ENCODE results near the gene HSD17B3. TPM values are rescaled to one million over a fixed set of nuclear protein-coding genes. Genes with fewer than 3 reads are reported as not detected.

Gene HSD17B3
- total and polyA plus RNA-seq, 8 donors, result 0.26 to 1.8 (median 0.52) TPM; not detected in 1

DNA sequence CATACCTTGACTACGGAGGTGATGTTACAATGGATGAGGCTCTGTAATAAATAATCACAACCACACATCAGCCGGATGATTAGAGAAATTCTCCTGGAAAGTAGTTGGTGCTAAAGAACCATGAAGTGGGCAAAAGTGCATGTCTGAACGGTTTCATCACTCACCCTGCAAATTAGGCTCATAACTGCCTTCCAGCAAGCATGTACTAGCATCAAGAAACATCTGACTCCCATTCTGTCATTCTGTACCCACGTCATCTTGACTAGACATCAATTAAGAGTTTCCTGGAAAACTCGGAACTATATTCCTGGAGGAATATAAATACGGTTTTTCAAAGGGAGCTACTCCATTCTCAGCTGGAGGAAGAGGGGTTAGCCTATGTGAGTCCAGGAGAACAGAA lies 52.2 kb downstream of the HSD17B3 start:
- ATAC-seq, result no peak
- no peak overlapping the region for H3K4me3 ChIP-seq
- H3K9me3 ChIP-seq, result no peaks in the 10 kb centered on the region
- H3K4me1 ChIP-seq, result no peaks in the 10 kb centered on the region
- DNase-seq, result no peak
- no peaks in the 10 kb centered on the region for H3K36me3 ChIP-seq
- H3K27ac ChIP-seq, result no peak overlapping the region
- TF ChIP-seq, protein P1, sequence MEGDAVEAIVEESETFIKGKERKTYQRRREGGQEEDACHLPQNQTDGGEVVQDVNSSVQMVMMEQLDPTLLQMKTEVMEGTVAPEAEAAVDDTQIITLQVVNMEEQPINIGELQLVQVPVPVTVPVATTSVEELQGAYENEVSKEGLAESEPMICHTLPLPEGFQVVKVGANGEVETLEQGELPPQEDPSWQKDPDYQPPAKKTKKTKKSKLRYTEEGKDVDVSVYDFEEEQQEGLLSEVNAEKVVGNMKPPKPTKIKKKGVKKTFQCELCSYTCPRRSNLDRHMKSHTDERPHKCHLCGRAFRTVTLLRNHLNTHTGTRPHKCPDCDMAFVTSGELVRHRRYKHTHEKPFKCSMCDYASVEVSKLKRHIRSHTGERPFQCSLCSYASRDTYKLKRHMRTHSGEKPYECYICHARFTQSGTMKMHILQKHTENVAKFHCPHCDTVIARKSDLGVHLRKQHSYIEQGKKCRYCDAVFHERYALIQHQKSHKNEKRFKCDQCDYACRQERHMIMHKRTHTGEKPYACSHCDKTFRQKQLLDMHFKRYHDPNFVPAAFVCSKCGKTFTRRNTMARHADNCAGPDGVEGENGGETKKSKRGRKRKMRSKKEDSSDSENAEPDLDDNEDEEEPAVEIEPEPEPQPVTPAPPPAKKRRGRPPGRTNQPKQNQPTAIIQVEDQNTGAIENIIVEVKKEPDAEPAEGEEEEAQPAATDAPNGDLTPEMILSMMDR (IDR thresholded peaks at IDR 0.05), result no peak
- intact Hi-C loops (cut with DNase I), result no loop called here
- peaks cover 0 to 3% of the 10 kb centered on the region in 2 donors for H3K27me3 ChIP-seq

DNA sequence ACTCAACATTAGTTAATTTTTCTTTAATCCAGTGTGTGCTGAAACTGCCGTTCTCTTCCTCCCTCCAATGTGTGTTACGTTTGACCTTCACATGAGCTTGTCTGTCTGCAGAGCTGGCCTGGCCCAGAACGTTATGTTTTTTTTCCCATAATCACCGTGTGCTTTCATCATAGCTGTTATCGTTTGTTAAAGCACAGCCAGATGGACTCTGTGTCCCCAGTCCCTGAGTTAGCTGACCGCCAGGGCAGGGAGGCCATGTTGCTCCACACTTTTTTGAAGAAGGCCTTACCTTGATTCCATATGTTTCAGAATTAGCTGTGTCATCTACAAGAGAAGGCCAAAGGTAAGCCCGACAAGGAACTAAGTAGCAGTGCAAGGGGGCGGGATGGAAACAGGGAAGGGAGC lies 55.7 kb downstream of the HSD17B3 start:
- DNase-seq (no peak), ATAC-seq (no peak)
- Histone ChIP-seq H3K36me3 (no peaks in the 10 kb centered on the region), H3K9me3 (no peaks in the 10 kb centered on the region), H3K27me3 (peaks cover 0 to 7% of the 10 kb centered on the region in 2 donors), H3K4me3 (no peak overlapping the region), H3K4me1 (no peaks in the 10 kb centered on the region), H3K27ac (no peak overlapping the region)
- intact Hi-C loops (cut with DNase I), result no loop called here
- TF ChIP-seq, protein P1 (IDR thresholded peaks at IDR 0.05), result no peak

DNA sequence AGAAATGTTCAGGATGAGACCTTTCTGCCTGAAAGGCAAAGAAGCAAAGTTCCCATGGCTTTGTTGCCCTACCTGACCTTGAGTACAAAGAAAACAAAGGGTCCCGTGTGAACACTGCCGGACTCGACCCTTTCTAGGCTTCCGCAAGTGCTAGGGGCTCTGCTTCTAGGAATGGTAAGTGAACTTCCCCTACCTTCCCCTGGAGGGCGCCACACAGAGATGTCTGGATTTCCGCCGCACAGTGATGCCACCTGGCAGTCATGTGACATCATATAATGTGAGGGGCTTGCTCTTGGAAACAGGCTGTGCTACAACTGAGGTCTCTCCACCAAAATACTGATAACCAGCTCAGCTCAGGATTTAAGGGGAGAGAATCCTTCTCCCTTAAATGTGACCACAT lies 56.6 kb downstream of the HSD17B3 start:
- TF ChIP-seq, protein P1 (IDR thresholded peaks at IDR 0.05), result no peak
- DNase-seq, result no peak
- no peak overlapping the region for H3K4me3 ChIP-seq
- H3K27me3 ChIP-seq, result peaks cover 0 to 7% of the 10 kb centered on the region in 2 donors
- intact Hi-C loops (cut with DNase I), result no loop called here
- ATAC-seq, result no peak
- H3K9me3 ChIP-seq, result no peaks in the 10 kb centered on the region
- H3K4me1 ChIP-seq, result no peaks in the 10 kb centered on the region
- H3K36me3 ChIP-seq, result no peaks in the 10 kb centered on the region
- H3K27ac ChIP-seq, result no peak overlapping the region

DNA sequence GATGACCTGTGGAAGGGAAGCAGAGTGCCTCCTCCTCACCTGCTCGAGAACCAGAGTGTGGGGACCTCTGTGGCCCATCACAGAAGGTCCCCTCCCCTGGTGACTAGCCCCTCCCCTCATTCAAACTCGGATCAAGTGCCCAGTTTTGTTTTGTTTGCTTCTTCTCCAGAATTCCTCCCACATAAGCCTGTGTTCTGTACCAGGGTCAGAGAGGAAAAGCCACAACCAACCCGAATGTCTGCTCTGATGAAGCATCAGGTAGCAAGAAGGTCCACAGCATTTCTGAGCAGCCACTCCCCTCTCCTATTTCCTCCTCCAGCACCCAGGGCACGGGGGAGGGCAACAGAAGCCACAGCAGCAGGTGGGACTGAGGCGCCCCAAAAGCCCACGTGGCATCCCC lies 58.2 kb downstream of the HSD17B3 start:
- Histone ChIP-seq H3K27me3 (peaks cover 0 to 7% of the 10 kb centered on the region in 2 donors), H3K9me3 (no peaks in the 10 kb centered on the region), H3K4me1 (no peaks in the 10 kb centered on the region), H3K27ac (no peak overlapping the region), H3K4me3 (no peak overlapping the region), H3K36me3 (no peaks in the 10 kb centered on the region)
- DNase-seq (no peak), ATAC-seq (no peak)
- TF ChIP-seq, protein P1 (IDR thresholded peaks at IDR 0.05), result no peak
- intact Hi-C loops (cut with DNase I), result no loop called here

DNA sequence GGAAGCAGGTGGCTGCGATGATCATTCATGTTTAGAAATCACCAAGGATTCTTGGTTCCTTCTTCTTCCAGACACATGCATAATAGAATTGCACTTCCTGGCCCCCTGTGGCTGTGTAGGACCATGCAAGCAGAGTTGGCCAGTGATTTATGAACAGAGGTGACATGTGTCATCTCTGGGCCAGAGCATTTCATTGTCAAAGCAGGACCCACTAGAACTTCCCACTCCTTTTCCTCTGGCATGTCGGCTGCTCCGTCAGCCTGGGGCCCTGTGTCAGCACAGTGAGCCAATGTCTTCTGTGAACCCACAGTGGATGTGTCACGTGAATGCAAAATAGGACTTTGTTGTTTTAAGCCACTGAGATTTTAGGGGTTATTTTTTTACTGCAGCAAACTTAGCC lies 59.2 kb downstream of the HSD17B3 start:
- Histone ChIP-seq H3K9me3 (no peaks in the 10 kb centered on the region), H3K36me3 (no peaks in the 10 kb centered on the region), H3K4me1 (no peaks in the 10 kb centered on the region), H3K4me3 (no peak overlapping the region), H3K27me3 (peaks cover 0 to 7% of the 10 kb centered on the region in 2 donors), H3K27ac (no peak overlapping the region)
- TF ChIP-seq, protein P1 (IDR thresholded peaks at IDR 0.05), result no peak
- intact Hi-C loops (cut with DNase I), result no loop called here
- ATAC-seq, result no peak
- peak in 1 of 4 donors; percentile 16 for DNase-seq

All from left lung (tissue), 10 donors.